Measurements from ENCODE around the gene NUP85. TPM values are rescaled to one million over a fixed set of nuclear protein-coding genes. Genes with fewer than 3 reads are reported as not detected.
A peak's percentile ranks its signal among the peaks of the same experiment; 100 is the strongest.

NUP85 gene
- polyA plus RNA-seq, 2 of the 4 experiments (the other 2 are of a cell fraction): 83.4 to 110 TPM

- no peak for TF ChIP-seq HMGXB4 (CRISPR knock-in tag; IDR thresholded peaks at IDR 0.05; ENCODE audit: borderline replicate concordance)
- TF ChIP-seq HOXA7 (CRISPR knock-in tag; IDR thresholded peaks at IDR 0.05): no peak
These were observed 46.1 kb upstream of the NUP85 start (continued) for GRCh38 chr17:75159196-75160031.

- CTCF ChIA-PET: interaction anchor here (0.5 to 5.2 kb wide), 7 partner anchors 10 to 90 kb away, joined by 3 to 26 read pairs (median 12); partner anchors contain the start of gene NT5C
- no peak for FAIRE-seq
These were observed 45.3 kb upstream of the NUP85 start for GRCh38 chr17:75160211-75160610.

GRCh38 chr17:75163074-75163473 lies 42.4 kb upstream of the NUP85 start:
- no peaks in the 10 kb centered on the region for H3K9me3 ChIP-seq
- no peak for FAIRE-seq
- ChIA-PET POLR2A (interaction anchor here (0.7 to 1.4 kb wide), 2 partner anchors 9 kb away, joined by 6 to 11 read pairs; partner anchors contain the start of gene JPT1), CTCF (interaction anchor here (0.7 to 15.3 kb wide), 11 partner anchors 8 to 102 kb away, joined by 3 to 270 read pairs (median 4); partner anchors contain the start of gene ARMC7)
- DNase-seq (ENCODE audit: low read depth in 1 of 2, low spot score in 1 of 2): no peak
- no peak overlapping the region for H3K4me3 ChIP-seq
- TF ChIP-seq ZFP36 (IDR thresholded peaks at IDR 0.05; ENCODE audit: borderline replicate concordance, partially characterized antibody): no peak
- no peak for TF ChIP-seq RNF2 (IDR thresholded peaks at IDR 0.05; ENCODE audit: borderline replicate concordance, low read depth)
- no peak for TF ChIP-seq NR3C1 (IDR thresholded peaks at IDR 0.05)
- TF ChIP-seq TFCP2L1 (CRISPR knock-in tag; IDR thresholded peaks at IDR 0.05): no peak
- TF ChIP-seq HMGXB4 (CRISPR knock-in tag; IDR thresholded peaks at IDR 0.05; ENCODE audit: borderline replicate concordance): no peak
- no peak for TF ChIP-seq HOXA7 (CRISPR knock-in tag; IDR thresholded peaks at IDR 0.05)
- TF ChIP-seq HES2 (IDR thresholded peaks at IDR 0.05): no peak
- TF ChIP-seq KDM5A (IDR thresholded peaks at IDR 0.05): no peak
- TF ChIP-seq JUNB (IDR thresholded peaks at IDR 0.05): no peak
- no peak for TF ChIP-seq NFE2L2 (conservative IDR thresholded peaks at IDR 0.05; ENCODE audit: low read length)
- no peak for TF ChIP-seq KDM1A (IDR thresholded peaks at IDR 0.05; ENCODE audit: low read depth)
- 80% methylated on average over 5 of the region's 5 CpGs for WGBS (ENCODE audit: missing lambda C conversion rate)
- no peak for ATAC-seq
- peaks cover 28% of the 10 kb centered on the region for H3K4me1 ChIP-seq
- H3K4me2 ChIP-seq: no peak overlapping the region
- H3K27ac ChIP-seq: no peak overlapping the region

More at GRCh38 chr17:75160211-75160610, 45.3 kb upstream of the NUP85 start:
- no peak overlapping the region for H3K4me3 ChIP-seq
- no peak for ATAC-seq
- TF ChIP-seq TFCP2L1 (CRISPR knock-in tag; IDR thresholded peaks at IDR 0.05): no peak
- TF ChIP-seq HOXA7 (CRISPR knock-in tag; IDR thresholded peaks at IDR 0.05): no peak
- TF ChIP-seq HES2 (IDR thresholded peaks at IDR 0.05): no peak
- no peak for TF ChIP-seq CHD2 (IDR thresholded peaks at IDR 0.05; ENCODE audit: low read length, partially characterized antibody)
- no peak for TF ChIP-seq GATA3 (IDR thresholded peaks at IDR 0.05; ENCODE audit: borderline replicate concordance)
- TF ChIP-seq EP300 (IDR thresholded peaks at IDR 0.05): no peak
- TF ChIP-seq ESRRA (IDR thresholded peaks at IDR 0.05; ENCODE audit: borderline replicate concordance, low read length): no peak
- H3K4me2 ChIP-seq: peak overlapping the region; percentile 59; the same call in 1 of the 3 replicates
- DNase-seq (ENCODE audit: low read depth in 1 of 2, low spot score in 1 of 2): no peak
- peak overlapping the region in 1 of 2 experiments; percentile 77; a peak in 4 of 6 replicates for H3K27ac ChIP-seq
- H3K9me3 ChIP-seq: no peaks in the 10 kb centered on the region
- H3K4me1 ChIP-seq: peaks cover 32% of the 10 kb centered on the region
- WGBS (ENCODE audit: missing lambda C conversion rate): 89% methylated on average over 5 of the region's 5 CpGs
- POLR2A ChIA-PET: no interaction called here

All from A549 (cell line).